ENCODE data around the gene CD2.

- no peak for TF ChIP-seq POLR2A (IDR thresholded peaks at IDR 0.05; ENCODE audit: low read length)
- no peak for TF ChIP-seq GATA1 (IDR thresholded peaks at IDR 0.05; ENCODE audit: low read depth, low read length)
Observed at GRCh38 chr1:116716391-116716790, 37.8 kb upstream of the CD2 start.

Measured in erythroblast (primary cell).